Epidermal melanocyte (primary cell): ENCODE results near the gene URB1.
"Not testable (repeated sequence)": the region's sequence is repeated elsewhere in the genome, so short reads cannot be mapped to it uniquely, and the experiment has no call there.

Experiments
- DNase-seq: peaks from one replicate; pipeline ENCODE4 v3.0.0; 2011; ENCODE audit warnings: low spot score; ENCODE audit not compliant: insufficient read length

The URB1 gene

DNA sequence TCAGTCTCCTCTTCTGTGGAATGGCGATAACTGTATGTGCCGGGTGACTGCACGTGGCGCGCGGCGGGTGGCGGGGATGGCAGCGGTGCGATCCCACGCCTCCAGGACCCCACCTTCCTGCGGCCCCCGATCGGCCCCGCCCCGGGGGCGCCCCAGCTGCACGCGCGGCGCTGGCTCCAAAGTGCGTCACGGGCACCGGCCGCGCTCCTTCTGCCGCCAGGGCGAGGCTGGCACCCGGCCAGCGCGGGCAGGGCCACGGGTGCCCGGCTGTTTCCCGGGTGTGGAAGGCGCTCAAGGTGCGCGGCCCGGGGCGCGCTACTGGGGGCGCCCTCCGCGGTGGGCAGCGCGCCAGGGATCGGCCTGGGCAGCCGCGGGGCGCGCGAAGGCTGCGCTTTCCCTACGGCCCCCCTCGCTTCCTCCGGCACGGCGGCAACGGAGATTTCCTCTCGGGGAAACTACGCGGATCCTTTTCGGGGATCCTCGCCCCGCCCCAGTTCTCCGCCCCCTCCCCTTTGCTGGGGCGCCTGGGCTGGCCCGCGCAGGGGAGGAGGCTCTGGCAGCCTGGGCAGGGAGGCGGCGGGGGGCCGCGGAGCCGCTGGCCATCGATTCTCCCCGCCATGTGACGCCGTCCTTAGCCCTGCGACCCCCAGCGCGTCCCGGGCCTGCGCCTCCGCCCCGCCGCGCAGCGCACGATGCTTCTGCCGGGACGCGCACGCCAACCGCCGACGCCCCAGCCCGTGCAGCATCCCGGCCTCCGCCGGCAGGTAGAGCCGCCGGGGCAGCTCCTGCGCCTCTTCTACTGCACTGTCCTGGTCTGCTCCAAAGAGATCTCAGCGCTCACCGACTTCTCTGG lies 19.6 kb upstream of the URB1 start, which contains the start of gene EVA1C:
Gene EVA1C (plus strand): TSS at position 545 of the 853 bp plus-strand sequence. CDS start 148 bp downstream, at position 693.
- DNase-seq, result peak; percentile 26

DNA sequence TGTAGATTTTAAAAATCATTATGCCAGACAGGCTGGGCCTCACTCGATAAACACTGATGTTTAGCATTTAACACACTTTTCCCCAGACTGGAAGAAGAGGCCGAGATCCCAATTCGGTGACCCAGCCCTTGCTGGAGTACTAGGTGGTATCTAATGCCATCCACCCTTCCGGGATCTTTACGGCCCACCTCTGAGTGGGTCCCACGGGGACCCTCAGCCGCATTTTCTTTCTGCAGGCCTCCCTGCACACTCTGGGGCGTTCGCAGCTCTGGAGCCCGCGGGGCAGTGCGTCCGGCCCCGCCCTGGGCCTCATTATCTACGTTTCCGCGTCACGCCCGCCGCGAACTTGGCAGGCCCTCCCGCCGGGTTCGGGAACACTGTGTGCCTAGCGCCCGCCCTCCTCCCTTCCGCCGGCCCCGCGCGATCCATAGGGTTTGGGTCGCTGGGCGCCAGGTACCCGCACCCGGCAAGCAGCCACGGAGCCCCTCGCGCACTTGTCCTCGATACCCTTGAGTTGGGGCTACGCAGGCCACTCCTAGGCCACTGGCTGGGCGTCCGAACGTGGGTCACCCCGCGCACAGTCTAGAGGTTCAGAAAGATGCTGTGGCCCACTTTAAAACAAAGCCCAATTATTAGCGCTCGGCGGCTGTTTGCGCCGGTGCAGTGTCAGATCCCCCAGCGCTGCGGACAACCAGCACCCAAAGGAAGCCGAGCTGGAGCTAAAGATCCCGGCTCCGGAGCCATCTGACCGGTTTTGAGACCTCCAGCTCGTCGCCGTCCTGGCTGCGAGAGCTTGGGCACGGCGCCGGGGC lies 18.7 kb upstream of the URB1 start:
- no peak for DNase-seq

DNA sequence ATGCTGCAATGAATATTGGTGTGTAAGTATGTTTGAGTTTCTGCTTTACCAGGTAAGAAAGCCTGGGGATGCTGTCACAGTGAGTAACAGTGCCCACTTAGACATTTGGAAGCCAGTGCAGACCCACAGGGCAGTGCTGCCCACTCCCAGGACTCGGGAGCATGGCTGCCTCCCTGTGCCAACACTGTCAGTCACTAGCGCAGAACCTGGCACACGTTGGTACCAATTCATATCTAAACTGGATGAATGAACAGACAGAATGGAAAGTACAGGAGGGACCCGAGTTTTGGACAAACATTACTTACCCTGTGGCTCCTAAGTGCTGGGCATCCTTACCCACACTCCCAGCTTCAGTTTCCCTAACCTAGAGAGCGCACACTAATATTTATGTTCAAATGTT lies 18.1 kb upstream of the URB1 start:
- no peak for DNase-seq

DNA sequence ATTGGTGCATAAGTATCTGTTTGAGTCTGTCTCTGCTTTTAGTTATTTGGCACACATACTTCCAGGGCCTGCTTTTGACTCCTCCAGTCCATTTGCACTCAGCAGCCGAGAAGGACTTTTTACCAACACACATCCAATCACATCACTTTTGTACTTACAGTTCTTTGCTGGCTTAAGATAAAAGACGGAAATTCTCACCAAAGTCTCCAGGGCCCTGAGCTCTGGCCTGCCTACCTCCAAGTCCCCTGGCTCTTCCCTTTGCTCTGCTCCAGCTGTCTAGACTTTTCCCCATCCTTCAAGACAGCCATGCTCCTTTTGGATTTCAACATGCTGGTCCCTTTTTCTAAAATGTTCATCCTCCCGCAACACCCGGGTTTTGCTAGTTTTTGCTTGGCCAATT lies 17.5 kb upstream of the URB1 start:
- DNase-seq, result no peak

DNA sequence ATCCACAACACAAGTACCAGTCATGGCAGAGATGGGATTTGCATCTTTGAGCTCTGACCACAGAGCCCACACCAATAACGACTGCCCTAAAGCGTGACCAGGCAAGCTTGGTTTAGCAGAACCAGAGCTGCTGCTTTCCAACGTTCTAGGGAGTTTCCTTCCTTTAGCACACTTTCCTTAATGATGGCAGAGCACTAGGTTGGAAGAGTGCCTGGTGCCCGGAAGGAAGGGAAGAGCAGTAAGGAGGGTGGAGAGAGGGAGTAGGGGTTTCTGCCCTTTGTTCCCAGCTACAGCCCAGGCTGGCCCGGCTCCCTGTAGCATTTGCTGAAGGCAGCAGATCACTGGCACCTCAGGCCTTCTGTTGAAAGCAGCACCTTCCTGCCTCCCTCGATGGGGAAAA lies 13.6 kb upstream of the URB1 start:
- no peak for DNase-seq

DNA sequence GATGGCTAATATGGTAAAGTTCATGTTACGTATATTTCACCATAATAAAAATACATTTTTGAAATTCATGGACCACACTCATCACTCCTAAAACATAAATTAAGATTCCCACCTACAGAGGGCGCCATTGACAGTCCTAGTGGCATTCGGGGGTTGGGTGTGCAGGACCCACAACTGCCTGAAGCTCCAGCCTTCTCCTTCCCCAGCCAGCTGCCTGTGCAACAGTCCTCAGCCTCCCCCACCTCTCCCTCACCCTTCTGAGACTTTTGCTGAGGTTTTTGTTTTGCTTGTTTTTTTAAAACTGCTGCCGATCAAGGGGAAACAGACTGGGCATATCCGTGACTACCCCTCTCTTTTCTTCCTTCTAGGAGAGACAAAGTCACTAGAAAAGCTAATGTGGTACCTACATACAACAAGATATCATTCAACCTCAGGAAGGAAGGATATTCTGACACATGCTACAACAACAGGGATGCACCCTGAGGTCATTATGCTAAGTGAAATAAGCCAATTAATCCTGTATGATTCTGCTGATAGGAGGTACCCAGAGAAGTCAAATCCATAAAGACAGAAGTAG lies 10.5 kb upstream of the URB1 start:
- peak; percentile 65 for DNase-seq

DNA sequence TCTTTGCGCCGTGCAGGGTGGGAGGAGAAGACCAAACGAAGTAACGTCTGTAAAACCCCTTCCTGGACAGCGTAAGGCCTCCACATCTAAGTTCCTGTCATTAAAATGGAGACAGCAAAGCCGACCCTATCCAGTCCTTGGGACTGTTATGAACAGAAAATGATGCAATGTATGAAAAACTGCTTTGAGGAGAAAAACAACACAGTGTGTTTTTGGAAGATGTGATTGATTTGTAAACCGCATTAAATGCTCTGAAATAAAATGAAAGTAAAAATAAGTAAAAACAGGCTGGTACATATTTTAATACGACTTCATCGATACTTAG lies 827 bp upstream of the URB1 start:
- DNase-seq, result no peak

DNA sequence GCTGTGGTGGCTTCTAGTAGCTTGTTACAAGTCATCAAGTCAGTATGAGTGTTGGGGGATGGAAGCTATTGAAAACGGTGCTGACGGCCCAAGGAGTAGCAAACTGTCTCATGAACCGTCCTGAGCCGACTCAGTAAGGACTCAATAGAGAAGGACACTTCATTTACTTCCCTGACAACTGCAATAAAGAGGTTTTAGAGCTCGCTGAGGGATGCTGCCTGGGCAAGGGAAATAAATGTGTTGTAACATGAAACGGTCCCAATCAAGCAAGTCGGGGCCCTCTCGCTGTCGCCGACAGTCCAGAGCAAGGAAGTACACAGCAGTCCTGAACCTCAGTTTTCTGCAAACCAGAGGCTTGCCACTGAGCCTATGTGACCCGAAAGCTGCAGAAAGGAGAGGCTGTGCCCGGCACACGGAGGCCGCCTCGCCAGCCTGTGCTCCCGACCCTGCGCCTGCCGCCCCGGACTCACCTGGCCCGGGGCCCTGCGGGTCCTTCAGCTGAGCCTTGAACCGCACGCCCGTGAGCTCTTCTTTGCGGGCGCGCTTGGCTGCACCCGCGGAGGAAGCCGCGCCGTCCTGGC lies 423 bp downstream of the URB1 start:
- no peak for DNase-seq

DNA sequence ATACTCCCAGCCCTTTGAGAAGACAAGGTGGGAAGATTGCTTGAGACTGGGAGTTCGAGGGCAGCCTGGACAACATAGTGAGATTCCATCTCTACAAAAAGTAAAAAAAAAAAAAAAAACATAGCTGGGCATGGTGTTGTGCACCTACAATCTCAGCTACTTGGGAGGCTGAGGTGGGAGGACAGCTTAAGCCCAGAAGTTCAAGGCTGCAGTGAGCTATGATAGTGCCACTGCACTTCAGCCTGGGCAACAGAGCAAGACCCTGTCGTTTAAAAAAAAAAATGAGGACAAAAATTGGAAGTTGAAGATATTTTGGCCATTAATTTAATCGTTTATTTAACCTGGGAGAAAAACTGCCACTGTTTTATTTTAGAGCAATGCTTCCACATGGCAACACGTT lies 1.1 kb downstream of the URB1 start:
- no peak for DNase-seq

DNA sequence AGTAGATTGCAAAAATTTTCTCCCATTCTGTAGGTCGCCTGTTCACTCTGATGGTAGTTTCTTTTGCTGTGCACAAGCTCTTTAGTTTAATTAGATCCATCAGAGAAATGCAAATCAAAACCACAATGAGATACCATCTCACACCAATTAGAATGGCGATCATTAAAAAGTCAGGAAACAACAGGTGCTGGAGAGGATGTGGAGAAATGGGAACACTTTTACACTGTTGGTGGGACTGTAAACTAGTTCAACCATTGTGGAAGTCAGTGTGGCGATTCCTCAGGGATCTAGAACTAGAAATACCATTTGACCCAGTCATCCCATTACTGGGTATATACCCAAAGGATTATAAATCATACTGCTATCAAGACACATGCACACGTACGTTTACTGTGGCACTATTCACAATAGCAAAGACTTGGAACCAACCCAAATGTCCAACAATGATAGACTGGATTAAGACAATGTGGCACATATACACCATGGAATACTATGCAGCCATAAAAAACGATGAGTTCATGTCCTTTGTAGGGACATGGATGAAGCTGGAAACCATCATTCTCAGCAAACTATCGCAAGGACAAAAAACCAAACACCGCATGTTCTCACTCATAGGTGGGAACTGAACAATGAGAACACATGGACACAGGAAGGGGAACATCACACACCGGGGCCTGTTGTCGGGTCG lies 2.1 kb downstream of the URB1 start:
- DNase-seq, result not testable (repeated sequence)

DNA sequence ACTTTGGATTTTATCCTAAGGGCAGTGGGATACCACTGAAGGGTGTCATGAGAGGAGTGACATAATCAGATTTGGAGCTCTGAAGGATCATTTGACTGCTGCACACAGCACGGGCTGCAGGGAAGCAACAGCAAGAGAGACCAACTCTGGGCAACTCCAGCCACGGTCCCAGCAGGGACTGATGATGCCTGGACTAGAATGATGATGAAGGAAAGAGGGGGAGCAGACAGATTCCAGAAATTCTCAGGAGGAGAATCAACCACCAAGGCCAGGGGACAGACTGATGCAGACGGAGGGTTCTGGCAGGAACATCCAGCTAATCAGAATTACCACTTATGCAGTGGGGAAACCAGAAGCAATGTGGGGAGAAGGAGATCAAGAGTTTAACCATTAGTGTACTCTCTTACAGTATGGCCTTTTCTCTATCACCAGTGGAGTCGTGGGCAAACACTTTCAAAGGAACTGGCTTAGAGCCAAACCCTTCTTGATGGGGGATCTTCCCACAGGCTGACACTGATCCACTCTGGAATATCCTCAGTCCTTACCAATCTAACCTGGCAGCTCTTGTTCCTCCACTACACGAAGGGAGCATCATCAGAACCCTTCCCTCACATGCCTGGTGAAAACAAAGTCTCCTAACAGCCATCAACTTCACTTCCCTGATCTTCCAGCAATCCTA lies 3.3 kb downstream of the URB1 start:
- DNase-seq, result no peak

DNA sequence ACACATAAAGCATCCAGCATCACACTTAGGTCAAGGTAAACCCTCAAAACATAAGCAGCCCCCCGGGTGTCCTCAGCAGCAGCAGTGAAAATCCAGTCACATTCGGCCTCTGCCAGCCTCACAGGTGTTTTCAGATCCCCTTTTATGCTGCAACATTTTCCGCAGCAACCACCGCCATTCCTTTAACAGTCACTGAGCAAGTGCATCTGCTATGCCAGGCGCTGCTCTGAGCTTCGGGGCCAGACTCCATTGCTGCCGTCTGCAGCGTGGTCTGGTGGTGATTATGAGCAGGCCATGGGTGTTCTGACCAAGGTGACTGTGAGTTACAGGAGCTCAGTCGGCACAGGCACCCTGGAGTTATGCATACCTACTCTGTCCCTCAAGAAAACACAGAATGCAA lies 4.5 kb downstream of the URB1 start:
- no peak for DNase-seq

DNA sequence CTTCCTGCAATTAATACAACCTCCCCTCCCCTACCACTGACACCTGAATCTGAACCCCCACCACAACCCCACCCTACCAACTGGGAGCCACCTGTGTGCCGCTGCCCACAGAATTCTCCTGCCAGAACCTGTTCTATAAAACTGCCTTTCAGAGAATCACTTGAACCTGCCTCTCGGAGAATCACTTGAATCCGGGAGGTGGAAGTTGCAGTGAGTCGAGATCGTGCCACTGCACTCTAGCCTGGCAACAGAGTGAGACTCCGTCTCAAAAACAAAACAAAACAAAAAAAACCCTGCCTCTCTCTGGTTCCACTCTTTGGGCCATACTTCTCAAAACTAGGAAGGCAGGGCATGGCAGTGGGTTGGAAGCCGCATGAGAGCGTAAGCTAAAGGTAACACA lies 5.7 kb downstream of the URB1 start:
- DNase-seq, result no peak

DNA sequence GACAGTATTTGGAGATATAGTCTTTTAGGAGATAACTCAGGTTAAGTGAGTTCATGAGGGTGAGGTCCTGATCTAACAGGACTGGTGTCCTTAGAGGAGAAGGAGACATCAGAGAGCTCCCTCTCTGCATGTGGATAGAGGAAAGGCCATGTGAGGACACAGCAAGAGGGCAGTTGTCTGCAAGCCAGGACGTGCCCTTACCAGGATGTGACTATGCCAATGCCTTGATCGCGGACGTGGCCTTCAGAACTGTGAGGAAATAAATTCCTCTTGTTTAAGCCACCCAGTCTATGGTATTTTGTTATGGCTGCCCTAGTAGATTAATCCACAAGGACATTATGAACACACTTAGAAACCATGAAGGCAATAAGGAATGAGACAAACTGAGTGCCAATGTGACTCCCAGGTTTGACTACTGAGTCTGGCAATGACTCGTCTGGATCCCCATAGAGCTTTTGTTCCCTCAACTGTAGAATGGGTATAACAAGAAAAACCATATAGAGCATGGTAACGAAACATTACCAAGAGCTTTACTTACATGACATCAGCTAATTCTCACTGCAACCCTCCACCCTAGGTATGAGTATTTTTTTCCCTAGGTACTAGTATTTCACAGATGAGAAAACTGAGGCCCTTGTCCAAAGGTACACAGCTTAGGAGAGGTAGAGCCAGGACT lies 6.5 kb downstream of the URB1 start:
- DNase-seq, result no peak

DNA sequence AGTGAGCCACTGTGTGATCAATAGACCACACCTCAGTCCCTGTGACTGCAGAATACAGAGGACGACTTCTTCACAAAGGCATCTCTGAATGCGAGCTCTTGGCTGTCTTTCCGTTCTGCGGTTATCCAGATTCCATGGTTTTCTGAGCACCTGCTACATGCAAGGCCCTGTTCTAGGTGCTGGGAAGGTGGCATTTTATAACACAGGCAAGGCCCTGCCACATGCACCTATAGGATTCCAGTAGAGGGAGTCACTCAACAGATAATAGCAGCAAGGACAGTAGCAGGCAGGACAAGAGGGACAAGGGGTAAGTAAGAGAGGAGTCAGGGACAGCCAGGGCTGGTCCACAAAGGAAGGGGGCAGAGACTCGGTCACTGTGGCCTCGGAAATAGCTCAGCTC lies 9.0 kb downstream of the URB1 start:
- no peak for DNase-seq

DNA sequence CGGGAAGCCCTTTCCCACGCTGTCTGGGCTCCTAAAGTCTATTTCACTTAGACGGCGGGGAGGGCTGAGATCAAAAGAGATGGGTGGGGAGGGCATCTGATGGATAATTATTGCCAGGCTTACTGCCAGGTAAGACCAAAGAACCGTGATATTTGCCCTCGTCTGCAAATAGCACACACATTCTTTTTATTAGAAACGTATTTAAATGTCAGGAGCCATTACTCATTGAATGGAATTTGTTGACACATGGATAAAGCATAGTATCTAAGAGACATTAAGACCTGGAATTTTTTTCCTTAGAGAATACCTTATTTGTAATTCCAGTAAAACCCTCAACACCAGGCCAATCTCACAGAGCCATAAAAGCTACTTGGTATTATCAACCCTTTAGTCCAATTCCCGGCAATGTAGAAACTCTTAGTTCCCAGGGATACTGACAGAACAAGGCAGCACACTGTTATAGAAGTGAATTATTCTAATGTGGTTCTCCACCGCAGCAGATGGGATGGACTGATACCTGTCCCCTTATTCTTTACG lies 10.6 kb downstream of the URB1 start:
- DNase-seq, result no peak

DNA sequence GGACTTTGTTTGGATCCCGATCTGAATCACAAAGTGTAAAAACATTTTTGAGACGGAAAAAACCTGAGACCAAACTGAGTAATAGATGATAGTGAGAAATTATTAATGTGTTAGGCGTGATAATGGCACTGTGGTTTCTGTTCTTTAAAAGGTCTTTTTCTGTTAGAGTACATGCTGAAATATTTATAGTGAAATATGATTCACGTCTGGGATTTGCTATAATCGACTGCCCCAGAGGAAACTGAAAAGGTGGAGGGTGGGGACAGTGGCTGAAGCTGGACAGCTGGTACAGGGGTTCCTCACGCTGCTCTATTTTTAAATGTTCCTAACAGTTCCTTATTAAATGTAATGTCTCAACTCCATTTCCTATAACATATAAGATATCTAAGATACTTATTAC lies 11.2 kb downstream of the URB1 start:
- no peak for DNase-seq

DNA sequence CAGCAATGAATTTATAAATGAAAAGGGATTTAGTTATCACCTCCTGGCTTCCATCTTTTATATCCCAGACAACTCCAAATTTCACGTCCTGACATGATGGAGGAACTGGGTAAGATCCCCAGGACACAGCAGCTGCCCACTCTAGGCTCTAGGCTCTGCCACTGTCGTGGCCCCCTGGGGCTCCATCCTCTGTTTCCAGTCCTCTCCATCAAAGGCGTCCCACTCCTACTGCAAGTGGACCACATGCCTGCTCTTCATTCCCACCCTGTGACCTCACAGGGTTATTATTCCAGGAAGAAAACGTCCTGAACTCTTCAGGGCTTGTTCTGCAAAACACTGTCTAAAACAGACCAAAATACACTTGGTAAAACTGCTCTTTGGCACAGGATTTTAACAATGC lies 11.9 kb downstream of the URB1 start:
- no peak for DNase-seq

DNA sequence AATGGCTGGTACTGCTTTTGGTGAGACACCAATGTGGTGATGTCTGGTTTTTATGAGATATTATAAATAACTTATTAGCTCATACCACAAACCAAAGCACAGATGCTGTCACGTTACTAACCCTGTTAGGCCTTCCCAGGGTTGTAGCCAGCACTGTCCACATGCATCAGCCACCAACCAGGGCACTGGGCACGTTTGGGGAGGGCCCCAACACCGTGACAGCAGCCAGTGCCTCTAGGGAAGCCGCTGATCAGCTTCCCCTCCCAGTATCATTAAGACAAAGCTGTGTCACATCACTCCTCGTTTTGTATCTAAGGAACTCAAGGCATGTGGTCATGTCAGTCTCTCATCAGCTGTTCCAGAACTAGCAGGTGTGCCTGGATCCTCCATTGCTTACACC lies 13.9 kb downstream of the URB1 start:
- no peak for DNase-seq

DNA sequence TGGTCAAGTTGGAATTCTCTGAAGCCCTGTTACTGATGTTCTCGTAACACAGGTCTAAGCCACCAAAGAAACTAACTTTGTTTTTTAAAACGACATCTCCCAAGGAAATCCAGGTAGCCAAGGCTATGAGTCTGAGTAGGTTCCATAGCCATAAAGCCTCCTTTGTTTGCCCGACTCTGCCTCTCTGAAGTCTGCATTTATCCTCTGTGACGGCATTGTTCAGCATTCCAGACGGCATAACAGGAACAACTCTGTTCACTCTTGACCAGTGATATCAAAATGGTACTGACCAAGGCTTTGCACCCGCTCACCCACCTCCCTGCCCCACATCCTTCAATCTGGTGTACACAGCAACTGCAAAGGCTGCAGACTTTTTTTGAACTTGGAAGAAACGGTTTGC lies 14.8 kb downstream of the URB1 start:
- DNase-seq, result no peak
